Panc1 (cell line): ENCODE data around the gene ARRB2.
"Not testable (repeated sequence)": the region's sequence is repeated elsewhere in the genome, so short reads cannot be mapped to it uniquely, and the experiment has no call there.

Experiments
- CTCF ChIP-seq: fragments of 450-650 bp; IDR thresholded peaks from 2 replicates; pipeline ENCODE4 v1.5.1; 2017; ENCODE audit warnings: mild to moderate bottlenecking
- TCF7L2 ChIP-seq: IDR thresholded peaks from 2 replicates; pipeline ENCODE4 v1.6.1; 2011; ENCODE audit warnings: mild to moderate bottlenecking, low read depth, low read length, inconsistent platforms

- not testable (repeated sequence) for TF ChIP-seq CTCF, TCF7L2
Measured at GRCh38 chr17:4683739-4684138, 26.7 kb upstream of the ARRB2 start.
